Frontal cortex (tissue), 4 donors: ENCODE data around the gene MYT1. TPM values are rescaled to one million over a fixed set of nuclear protein-coding genes. Genes with fewer than 3 reads are reported as not detected.
"Not testable (repeated sequence)": the region's sequence is repeated elsewhere in the genome, so short reads cannot be mapped to it uniquely, and the experiment has no call there.

Experiments used
- DNase-seq, 2 donors: peaks; one replicate each; pipeline ENCODE4 v3.0.0; 2012; ENCODE audit warnings: low spot score in 2 of 2
- FAIRE-seq: peaks from 2 replicates; lab custom pipeline; 2012; peaks lifted over from hg19 to GRCh38; lab: Jason Lieb, UNC
- total RNA-seq: library from RNA; depleted of rRNA; stranded (reverse); fragments of >200 nt; gene quantifications from one replicate; pipeline ENCODE4 v1.2.3, GENCODE V29; 2014
- donor health status: control.
- donor health status: control.
- donor health status: control.

MYT1 gene
- total RNA-seq, 1 donor from 2014 or later: 6.9 TPM

DNA sequence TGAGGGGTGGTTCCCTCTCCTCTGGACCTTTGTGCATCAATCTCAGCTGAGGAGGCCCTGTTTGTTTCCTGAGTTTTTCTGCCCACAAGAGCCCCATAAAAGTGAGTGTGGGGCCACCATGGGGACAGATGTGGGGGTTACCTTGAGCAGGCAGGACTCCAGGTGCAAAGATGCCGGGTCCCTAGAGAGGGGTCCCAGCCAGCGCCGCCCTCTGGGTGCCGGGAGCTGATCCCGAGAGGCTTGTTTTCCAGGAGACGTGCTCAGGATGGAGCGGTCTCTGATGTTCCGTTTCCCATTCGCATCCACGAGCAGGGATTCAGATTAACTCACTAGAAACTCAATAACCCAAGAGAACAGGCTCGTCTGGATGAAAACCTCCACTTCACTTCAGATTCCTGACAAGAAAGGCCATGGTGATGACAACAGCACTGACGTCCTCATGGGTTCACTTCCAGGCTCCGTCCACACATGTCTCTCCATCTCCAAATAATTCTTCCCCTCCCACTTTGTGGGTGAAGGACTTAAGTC lies 21.9 kb downstream of the MYT1 start:
- FAIRE-seq (no peak), DNase-seq (no peak)

DNA sequence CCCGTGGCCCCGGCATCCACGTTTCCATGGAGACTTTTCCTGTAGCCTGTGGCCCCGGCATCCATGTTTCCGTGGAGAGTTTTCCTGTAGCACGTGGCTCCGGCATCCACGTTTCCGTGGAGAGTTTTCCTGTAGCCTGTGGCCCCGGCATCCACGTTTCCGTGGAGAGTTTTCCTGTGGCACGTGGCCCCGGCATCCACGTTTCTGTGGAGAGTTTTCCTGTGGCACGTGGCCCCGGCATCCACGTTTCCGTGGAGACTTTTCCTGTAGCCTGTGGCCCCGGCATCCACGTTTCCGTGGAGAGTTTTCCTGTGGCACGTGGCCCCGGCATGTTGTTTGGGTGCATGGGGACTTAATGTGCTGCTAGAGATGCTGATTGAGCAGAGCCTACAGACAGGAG lies 23.0 kb downstream of the MYT1 start:
- DNase-seq, FAIRE-seq: not testable (repeated sequence)

DNA sequence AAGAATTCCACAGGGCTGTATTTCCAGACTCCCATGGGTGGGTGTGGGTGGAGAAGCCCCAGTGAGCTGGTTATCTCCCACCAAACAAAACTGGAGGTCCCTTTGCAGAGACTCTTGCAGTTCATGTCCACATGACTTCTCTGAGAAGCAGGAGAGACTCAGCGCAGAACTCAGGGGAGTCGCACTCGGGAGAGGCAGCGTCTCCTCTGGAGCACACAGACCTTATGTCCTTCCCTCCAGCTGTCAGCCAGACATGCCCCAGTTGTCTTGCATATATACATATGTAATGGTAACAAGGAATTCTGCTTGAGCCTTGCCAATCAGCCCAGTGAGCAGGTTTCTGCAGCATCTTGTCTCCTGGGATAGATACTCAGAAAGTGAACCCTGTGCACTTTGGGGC lies 23.8 kb downstream of the MYT1 start:
- no peak for DNase-seq
- FAIRE-seq: no peak

DNA sequence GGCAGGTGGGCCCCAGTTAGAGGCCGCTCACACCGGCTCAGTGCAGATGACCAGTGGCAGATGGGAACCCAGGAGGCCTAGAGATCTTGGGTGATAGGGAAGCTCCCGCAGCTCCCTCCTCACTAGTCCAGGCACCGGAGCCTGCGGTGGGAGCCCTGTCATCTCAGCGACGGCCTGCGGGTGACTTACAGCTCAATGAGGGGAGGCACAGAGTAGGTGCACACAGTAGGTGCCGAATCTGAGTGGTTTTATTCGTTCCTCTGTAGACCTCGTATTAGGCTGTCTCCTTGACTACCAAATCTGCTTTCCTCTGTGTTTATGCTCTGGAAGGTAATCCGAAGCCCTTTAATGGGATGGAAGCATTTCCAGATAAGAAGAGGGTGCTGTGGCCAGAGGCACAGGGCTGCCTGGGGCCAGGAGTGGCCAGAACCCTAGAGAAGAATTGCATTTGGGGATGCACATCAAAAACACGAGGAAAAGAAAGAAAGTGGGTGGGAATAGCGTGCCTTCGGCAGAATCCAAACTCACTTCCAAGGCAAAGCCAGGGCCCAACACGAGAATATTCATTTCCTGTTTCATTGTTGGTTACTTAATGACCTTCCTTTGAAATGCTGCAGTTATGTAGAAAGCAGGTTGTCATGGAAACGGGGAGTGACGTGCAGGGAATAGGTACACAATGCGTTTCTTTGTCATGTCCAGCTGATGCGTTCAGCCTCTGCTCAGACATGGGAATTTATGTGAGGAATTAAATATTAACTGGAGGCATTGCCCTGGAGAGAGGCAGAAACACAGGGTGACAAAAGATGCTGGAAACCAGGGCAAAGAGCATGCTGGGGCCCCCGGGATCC lies 24.7 kb downstream of the MYT1 start:
- DNase-seq (peak in 1 of 2 donors; percentile 51), FAIRE-seq (no peak)

DNA sequence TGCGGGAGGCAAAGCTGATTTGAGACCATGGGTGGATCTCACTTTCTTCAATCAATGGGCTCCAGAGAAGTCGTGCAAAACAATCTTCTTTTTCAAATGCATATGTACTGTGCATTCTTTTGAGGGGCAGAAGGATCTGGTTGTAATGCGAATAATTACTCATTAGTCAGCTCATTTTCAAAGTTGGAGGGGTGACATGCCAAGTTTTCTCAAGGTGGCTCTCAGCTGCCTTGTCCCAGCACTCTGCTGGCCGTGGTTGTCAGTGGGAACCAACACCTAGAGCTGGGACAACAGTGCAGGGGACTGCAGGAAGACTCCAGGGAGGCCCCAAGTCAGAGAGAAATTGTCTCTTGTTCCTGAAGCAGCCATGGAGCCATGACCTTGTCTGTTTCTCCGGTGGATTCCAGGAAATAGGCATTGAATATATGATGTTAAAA lies 25.3 kb downstream of the MYT1 start:
- no peak for FAIRE-seq

DNA sequence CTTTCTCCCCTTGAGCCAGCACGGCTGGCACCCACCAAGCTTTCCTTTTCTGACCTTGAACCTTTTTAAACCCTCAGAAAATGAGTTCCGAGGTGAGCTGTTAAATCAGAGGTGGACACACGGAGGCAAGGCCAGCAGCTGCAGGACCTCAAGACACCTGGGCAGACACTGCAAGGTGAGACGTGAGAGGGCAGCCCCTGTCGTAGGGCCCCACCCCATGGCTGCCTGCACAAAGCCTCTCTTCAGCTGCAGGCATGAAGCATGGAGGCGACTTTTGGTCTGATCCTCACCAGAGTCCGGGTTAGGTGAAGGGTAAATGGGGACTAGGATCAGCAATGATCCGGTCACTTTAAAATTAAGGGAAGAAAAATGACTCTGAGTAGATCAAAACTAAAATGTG lies 25.7 kb downstream of the MYT1 start:
- DNase-seq (no peak), FAIRE-seq (no peak)

More for the DNA sequence above, 25.3 kb downstream of the MYT1 start:
- DNase-seq: no peak

GRCh38 chr20:64191002-64191401 lies 26.8 kb downstream of the MYT1 start:
- DNase-seq: no peak
- FAIRE-seq: no peak

- no peak for FAIRE-seq
Measured at GRCh38 chr20:64192406-64192805, 28.2 kb downstream of the MYT1 start.

GRCh38 chr20:64193058-64193457 lies 28.8 kb downstream of the MYT1 start:
- DNase-seq (no peak), FAIRE-seq (no peak)

More at GRCh38 chr20:64192406-64192805, 28.2 kb downstream of the MYT1 start:
- no peak for DNase-seq

DNA sequence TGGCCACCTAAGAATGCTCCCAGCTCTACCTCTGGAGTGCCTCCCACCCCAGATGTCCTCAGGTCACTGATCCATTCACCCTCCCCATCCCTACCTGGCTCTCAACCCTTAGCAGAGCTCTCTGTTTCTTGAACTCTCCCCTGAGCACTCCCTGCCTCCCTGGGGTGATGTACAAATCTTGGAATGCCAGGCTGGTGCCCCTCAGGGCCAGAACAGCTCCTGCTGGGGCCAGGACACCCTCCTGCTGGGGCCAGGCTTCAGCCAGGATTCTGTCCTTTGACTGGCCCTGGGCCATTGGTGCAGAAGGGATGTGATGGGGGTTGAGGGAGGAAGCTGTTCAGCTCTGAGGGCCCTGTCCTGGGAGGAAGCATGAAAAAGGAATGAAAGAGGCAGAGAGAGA lies 30.0 kb downstream of the MYT1 start:
- DNase-seq (no peak), FAIRE-seq (no peak)

GRCh38 chr20:64196309-64196708 lies 32.1 kb downstream of the MYT1 start:
- FAIRE-seq (no peak), DNase-seq (no peak)

DNA sequence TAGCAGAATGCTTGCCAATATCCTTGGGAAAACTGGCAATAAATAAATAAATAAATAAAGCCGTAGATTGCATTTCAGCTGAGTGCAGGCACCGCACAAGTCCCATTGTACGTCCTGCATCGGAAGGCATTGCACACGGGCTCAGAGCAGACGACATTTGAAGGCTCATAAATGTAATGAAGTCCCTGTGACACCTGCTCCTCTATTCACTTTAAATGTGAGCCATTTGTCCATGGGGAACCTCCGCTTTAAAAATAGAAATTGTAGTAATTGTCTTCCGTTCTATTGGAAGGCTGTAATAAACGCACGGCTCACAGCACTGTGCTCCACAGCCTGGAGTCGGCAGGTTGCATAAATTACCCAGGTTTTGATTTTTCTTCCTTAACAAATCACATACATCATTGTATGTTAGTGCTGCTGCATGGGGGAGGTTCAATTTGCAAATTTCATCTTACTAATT lies 32.6 kb downstream of the MYT1 start:
- DNase-seq (no peak), FAIRE-seq (no peak)

DNA sequence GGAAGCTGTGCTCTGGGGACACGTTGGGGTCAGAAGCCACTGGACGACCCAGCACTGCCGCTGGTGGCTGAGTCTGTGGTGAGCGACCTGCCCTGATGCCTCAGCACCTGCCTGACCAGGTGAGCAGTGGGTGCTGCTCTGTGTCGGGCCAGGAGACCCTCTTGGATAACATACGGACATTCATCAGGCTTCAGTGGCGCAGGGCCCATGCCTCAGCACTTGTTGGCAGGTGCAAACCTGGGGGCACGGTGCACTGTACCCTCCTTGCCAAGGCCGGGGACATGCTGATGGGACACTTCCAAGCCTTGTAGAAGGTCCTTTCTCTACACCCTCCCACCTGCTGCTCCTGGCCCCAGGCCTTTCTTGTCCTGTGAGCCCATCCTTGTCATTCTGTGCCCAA lies 34.1 kb downstream of the MYT1 start:
- FAIRE-seq (no peak), DNase-seq (no peak)

- no peak for FAIRE-seq
Measured at GRCh38 chr20:64199395-64199794, 35.1 kb downstream of the MYT1 start.

DNA sequence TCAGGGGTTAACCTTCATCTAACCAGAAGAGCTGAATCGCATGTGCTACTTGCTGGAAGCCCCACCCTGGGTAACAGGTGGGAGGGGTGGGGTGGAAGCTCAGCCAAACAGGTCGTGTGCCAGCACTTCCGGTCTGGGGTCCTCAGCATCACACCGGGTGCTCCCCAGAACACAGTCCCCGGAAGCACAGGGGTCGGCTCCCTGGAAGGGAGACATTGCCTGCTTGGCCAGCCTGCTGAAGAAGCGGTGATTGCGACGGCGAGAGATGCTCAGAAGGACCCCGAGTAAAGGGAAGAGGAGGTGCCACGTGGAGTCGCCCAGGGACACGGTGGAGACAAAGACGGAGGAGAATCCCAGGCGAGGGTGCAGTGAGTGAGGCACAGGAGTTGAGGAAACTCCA lies 36.5 kb downstream of the MYT1 start:
- no peak for FAIRE-seq
- no peak for DNase-seq

More at GRCh38 chr20:64199395-64199794, 35.1 kb downstream of the MYT1 start:
- DNase-seq: no peak

DNA sequence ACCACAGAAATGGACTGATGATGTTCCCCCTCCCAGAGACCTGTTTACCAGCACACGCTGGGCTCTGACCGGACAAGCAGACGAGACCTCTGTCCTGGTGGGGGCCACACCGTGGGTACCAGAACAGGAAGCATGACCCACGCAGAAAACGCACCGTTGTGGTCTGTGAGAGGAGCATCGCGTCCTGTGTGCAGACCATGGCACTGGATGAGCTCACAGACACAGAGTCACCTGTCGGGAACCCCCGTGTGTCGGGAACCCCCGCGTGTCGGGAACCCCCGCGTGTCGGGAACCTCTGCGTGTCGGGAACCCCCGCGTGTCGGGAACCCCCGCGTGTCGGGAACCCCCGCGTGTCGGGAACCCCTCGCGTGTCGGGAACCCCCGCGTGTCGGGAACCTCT lies 37.4 kb downstream of the MYT1 start:
- DNase-seq (no peak), FAIRE-seq (no peak)

DNA sequence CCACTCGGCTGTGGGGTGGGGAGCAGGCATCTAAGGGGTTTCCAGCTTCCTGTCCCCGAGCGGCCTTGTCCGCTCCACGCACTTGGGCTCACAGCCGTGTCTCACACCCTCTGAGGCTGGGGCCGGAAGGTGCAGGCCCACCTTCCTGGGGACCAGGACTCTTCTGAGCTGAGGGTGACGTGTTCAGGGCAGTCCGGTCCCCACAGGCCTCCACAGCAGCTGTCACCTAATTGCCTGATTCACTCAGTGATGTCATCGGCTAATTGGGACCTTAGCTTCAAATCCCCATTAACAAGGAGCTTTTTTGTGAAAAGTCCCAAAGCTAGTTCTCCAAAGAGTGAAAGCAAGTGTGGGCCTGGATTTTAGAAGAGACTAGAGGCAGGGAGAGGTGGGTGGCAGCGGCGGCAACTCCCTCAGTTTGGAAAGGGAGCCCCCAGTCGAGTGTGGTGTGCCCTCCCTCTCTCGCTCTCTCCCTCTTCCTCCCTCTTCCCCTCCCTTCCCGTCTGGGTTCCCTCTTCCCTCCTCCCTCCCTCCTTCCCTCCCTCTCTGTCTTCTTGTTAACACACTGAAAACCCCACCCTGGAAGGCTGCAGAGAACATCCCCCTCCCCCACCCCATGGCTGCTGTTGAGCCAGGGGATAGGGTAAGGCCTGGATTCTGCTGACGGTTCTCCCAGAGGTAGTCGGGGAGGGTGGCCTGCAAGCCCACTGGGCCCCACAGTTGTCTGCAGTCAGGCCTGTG lies 39.0 kb downstream of the MYT1 start:
- DNase-seq (no peak), FAIRE-seq (no peak)

DNA sequence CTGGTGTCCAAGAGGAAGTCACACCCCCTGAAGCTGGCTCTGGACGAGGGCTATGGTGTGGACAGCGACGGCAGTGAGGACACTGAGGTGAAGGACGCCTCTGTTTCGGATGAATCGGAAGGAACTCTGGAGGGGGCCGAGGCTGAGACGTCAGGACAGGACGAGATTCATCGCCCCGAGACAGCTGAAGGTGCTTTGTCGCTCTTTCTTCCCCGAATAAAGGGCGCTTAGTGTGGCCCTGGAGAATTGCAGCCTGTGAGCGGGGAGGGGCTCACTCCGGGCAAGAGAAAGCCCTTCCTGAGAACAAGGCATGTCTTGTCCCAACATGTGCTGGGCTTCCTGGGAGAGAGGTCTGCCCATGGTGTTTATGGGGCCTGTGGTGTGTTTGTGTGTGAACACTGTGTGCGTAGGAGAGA lies 41.4 kb downstream of the MYT1 start:
- DNase-seq: peak in 1 of 2 donors; percentile 51
- FAIRE-seq: no peak

- FAIRE-seq: no peak
Measured at GRCh38 chr20:64206614-64207013, 42.4 kb downstream of the MYT1 start.

GRCh38 chr20:64207641-64208590 lies 43.7 kb downstream of the MYT1 start:
- DNase-seq (no peak), FAIRE-seq (no peak)

More at GRCh38 chr20:64206614-64207013, 42.4 kb downstream of the MYT1 start:
- DNase-seq: no peak
